B cell (primary cell): ENCODE data around the gene NSUN6. TPM values are rescaled to one million over a fixed set of nuclear protein-coding genes. Genes with fewer than 3 reads are reported as not detected.

Experiments used
- ATAC-seq: fragments of 200-7000 bp; cut with Tn5 transposase; one replicate; pipeline ENCODE4 v1.10.0; 2021; ENCODE audit warnings: low read depth, mild to moderate bottlenecking, moderate number of reproducible peaks, moderate library complexity
- CTCF ChIA-PET: fragments of 350-600 bp; sonication (Branson Sonifier 250); formaldehyde crosslinking; loops from one replicate; lab custom pipeline; 2021; ENCODE audit warnings: antibody characterized with exemption, inconsistent platforms; lab: Charles Lee
- POLR2A ChIA-PET: fragments of 350-600 bp; sonication (Branson Sonifier 250); formaldehyde crosslinking; loops from one replicate; lab custom pipeline; 2021; ENCODE audit warnings: antibody characterized with exemption; lab: Charles Lee
- DNase-seq: peaks from one replicate; pipeline ENCODE4 v3.0.0; 2013
- H2AFZ ChIP-seq: 2 replicates; pipeline ENCODE4 v1.6.1; 2012; ENCODE audit warnings: mild to moderate bottlenecking, low read depth, low read length; ENCODE audit not compliant: insufficient read depth, poor library complexity, severe bottlenecking
- H3K27ac ChIP-seq, 2 donors: 1 replicate in 1 of 2; 2 replicates in 1 of 2; pipeline ENCODE4 v1.5.1; 2012 to 2013; ENCODE audit warnings: low read length in 2 of 2, mild to moderate bottlenecking in 2 of 2, moderate library complexity in 1 of 2
- H3K27me3 ChIP-seq, 4 experiments: fragments of 200-600 bp in 1 of 4; sonication (generic) in 1 of 4; replicated peaks in 1 of 4; 1 replicate in 2 of 4; 2 replicates in 2 of 4; pipeline versions ENCODE4 v1.6.1 to v1.7.0; 2013 to 2016; ENCODE audit warnings: low read length in 3 of 4, mild to moderate bottlenecking in 2 of 4, mixed read lengths in 1 of 4, moderate library complexity in 1 of 4; ENCODE audit not compliant: insufficient read depth in 4 of 4, control insufficient read depth in 3 of 4; ENCODE audit errors: control extremely low read depth in 1 of 4
- H3K36me3 ChIP-seq, 2 experiments: replicated peaks in 1 of 2; 1 replicate in 1 of 2; 2 replicates in 1 of 2; pipeline versions ENCODE4 v1.6.1 to v1.7.1; 2013; ENCODE audit warnings: low read length in 1 of 2; ENCODE audit not compliant: insufficient read depth in 2 of 2, control insufficient read depth in 1 of 2; ENCODE audit errors: control extremely low read depth in 1 of 2, extremely low read depth in 1 of 2
- H3K4me1 ChIP-seq, 2 donors: fragments of 200-600 bp in 1 of 2; sonication (generic) in 1 of 2; 1 replicate in 1 of 2; 2 replicates in 1 of 2; pipeline versions ENCODE4 v1.5.1 to v1.6.1; 2013 to 2017; ENCODE audit warnings: low read length in 2 of 2; ENCODE audit not compliant: control insufficient read depth in 2 of 2, insufficient read depth in 2 of 2
- H3K4me2 ChIP-seq: replicated peaks from 2 replicates; pipeline ENCODE3; 2012; ENCODE audit warnings: mild to moderate bottlenecking, low read depth, low read length; ENCODE audit not compliant: poor library complexity, severe bottlenecking
- H3K4me3 ChIP-seq, 5 experiments: fragments of 200-600 bp in 1 of 5; sonication (generic) in 1 of 5; 1 replicate in 3 of 5; 2 replicates in 2 of 5; pipeline versions ENCODE4 v1.5.1 to v1.7.0; 2011 to 2016; ENCODE audit warnings: low read length in 4 of 5, mild to moderate bottlenecking in 4 of 5, low read depth in 2 of 5, control low read depth in 1 of 5, moderate library complexity in 1 of 5; ENCODE audit not compliant: insufficient read depth in 1 of 5; ENCODE audit errors: control extremely low read depth in 1 of 5, extremely low read depth in 1 of 5
- H3K79me2 ChIP-seq: fragments of 200-600 bp; sonication (generic); one replicate; pipeline ENCODE4 v1.6.0; 2016; ENCODE audit warnings: low read length; ENCODE audit not compliant: control insufficient read depth, insufficient read depth
- H3K9ac ChIP-seq: fragments of 200-600 bp; sonication (generic); 2 replicates; pipeline ENCODE4 v1.6.1; 2017; ENCODE audit warnings: mild to moderate bottlenecking, low read length, moderate library complexity
- H3K9me3 ChIP-seq, 3 donors: one replicate each; pipeline versions ENCODE4 v1.6.1 to v1.7.1; 2013; ENCODE audit warnings: low read length in 2 of 3; ENCODE audit not compliant: control insufficient read depth in 2 of 3, insufficient read depth in 1 of 3; ENCODE audit errors: control extremely low read depth in 1 of 3
- H4K20me1 ChIP-seq: 2 replicates; pipeline ENCODE4 v1.6.0; 2012; ENCODE audit warnings: mild to moderate bottlenecking, low read length; ENCODE audit not compliant: insufficient read depth, control insufficient read depth, poor library complexity, severe bottlenecking
- H3K27ac Mint-ChIP-seq: one replicate; pipeline ENCODE4 v1.8.0; 2021; ENCODE audit warnings: mixed read lengths
- H3K27me3 Mint-ChIP-seq: one replicate; pipeline ENCODE4 v1.8.0; 2021; ENCODE audit warnings: mixed read lengths
- H3K4me1 Mint-ChIP-seq: one replicate; pipeline ENCODE4 v1.8.0; 2021; ENCODE audit warnings: mixed read lengths
- H3K4me3 Mint-ChIP-seq: one replicate; pipeline ENCODE4 v1.8.0; 2021; ENCODE audit warnings: mixed read lengths
- H3K9me3 Mint-ChIP-seq: one replicate; pipeline ENCODE4 v1.8.0; 2022; ENCODE audit warnings: mixed read lengths; ENCODE audit not compliant: insufficient read depth
- CTCF ChIP-seq: fragments of 200-600 bp; IDR thresholded peaks from one replicate; pipeline ENCODE4 v1.8.0; 2022; ENCODE audit warnings: antibody characterized with exemption, mild to moderate bottlenecking
- EZH2 ChIP-seq: IDR thresholded peaks from 2 replicates; pipeline ENCODE4 v1.6.1; 2012; ENCODE audit warnings: borderline replicate concordance, low read depth, mild to moderate bottlenecking, moderate library complexity, low read length; ENCODE audit not compliant: insufficient read depth, poor library complexity, severe bottlenecking
- WGBS: methylation state at CpG from one replicate; pipeline ENCODE4 v1.1.5; 2013; ENCODE audit warnings: missing lambda C conversion rate; ENCODE audit not compliant: insufficient coverage; 5-methylcytosine and 5-hydroxymethylcytosine counted together
- intact Hi-C: fragments of 100-400 bp; cut with micrococcal nuclease; formaldehyde crosslinking; loops from one replicate; pipeline ENCODE4 v1.10.0; 2022
- polyA plus RNA-seq: library from polyadenylated mRNA; depleted of rRNA; stranded (reverse); fragments of >200 nt; gene quantifications from 2 replicates; pipeline ENCODE4 v1.2.3, GENCODE V29; 2012
- total RNA-seq, 2 donors: library from RNA; stranded (reverse); fragments of 120-200 nt in 1 of 2; gene quantifications; 1 replicate in 1 of 2; 2 replicates in 1 of 2; pipeline versions ENCODE4 v1.2.3 to v1.2.4, GENCODE V29; 2013 to 2022

The NSUN6 gene
- total and polyA plus RNA-seq, 2 donors (not counting 1 experiment from before 2014, with no cell fraction given): 13.4 to 27.9 TPM

- no peak for ATAC-seq
- H3K9ac ChIP-seq: no peak overlapping the region
These were observed 117.5 kb downstream of the NSUN6 start for GRCh38 chr10:18533896-18534295.

More at GRCh38 chr10:18533896-18534295, 117.5 kb downstream of the NSUN6 start:
- Mint-ChIP-seq H3K4me3 (no peak overlapping the region), H3K4me1 (no peaks in the 10 kb centered on the region), H3K27me3 (no peaks in the 10 kb centered on the region), H3K9me3 (peaks cover 2% of the 10 kb centered on the region), H3K27ac (no peak overlapping the region)
- CTCF ChIA-PET: no interaction called here
- Histone ChIP-seq H3K4me1 (no peaks in the 10 kb centered on the region), H4K20me1 (no peaks in the 10 kb centered on the region), H3K36me3 (peaks cover 0 to 2% of the 10 kb centered on the region in 2 experiments), H3K9me3 (no peaks in the 10 kb centered on the region), H3K27me3 (no peaks in the 10 kb centered on the region), H2AFZ (no peak overlapping the region), H3K4me2 (no peak overlapping the region), H3K27ac (no peak overlapping the region), H3K4me3 (no peak overlapping the region), H3K79me2 (no peaks in the 10 kb centered on the region)
- DNase-seq: no peak
- TF ChIP-seq CTCF (no peak), EZH2 (no peak)
- POLR2A ChIA-PET: no interaction called here
- no CpG with 5 or more reads among the region's 5 CpGs for WGBS
- intact Hi-C loops: no loop called here
